ENCODE results near the gene PPP4R2. TPM values are rescaled to one million over a fixed set of nuclear protein-coding genes. Genes with fewer than 3 reads are reported as not detected.

The PPP4R2 gene
- total and polyA plus RNA-seq, 12 donors = 14.2 to 90.1 (median 56.1) TPM

DNA sequence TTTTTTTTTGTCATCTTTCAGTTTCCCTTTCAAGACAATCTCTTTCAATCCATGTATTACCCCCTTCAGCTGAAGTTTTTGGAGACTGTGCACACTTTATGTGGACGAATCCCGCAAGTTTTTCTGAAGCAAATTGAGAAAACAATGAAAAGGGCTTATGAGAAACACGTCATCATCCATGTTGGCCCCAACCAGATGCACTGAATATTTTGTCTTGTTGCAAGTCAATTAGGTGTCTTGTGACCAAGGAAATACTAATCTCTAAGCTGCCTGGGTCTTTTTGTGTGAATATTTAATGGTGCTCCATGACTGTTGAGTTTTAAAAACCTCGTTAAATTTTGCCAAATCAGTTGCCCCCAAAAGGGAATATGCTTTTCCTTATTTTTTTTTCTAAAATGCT, 21.7 kb upstream of the PPP4R2 start:
- WGBS, 4 donors = 88 to 95% (median 94%) methylated on average over 4 of the region's 4 CpGs
- DNase-seq = no peak
- intact Hi-C loops (cut with DNase I) = no loop called here
- TF ChIP-seq, protein P1, sequence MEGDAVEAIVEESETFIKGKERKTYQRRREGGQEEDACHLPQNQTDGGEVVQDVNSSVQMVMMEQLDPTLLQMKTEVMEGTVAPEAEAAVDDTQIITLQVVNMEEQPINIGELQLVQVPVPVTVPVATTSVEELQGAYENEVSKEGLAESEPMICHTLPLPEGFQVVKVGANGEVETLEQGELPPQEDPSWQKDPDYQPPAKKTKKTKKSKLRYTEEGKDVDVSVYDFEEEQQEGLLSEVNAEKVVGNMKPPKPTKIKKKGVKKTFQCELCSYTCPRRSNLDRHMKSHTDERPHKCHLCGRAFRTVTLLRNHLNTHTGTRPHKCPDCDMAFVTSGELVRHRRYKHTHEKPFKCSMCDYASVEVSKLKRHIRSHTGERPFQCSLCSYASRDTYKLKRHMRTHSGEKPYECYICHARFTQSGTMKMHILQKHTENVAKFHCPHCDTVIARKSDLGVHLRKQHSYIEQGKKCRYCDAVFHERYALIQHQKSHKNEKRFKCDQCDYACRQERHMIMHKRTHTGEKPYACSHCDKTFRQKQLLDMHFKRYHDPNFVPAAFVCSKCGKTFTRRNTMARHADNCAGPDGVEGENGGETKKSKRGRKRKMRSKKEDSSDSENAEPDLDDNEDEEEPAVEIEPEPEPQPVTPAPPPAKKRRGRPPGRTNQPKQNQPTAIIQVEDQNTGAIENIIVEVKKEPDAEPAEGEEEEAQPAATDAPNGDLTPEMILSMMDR (IDR thresholded peaks at IDR 0.05) = no peak
- TF ChIP-seq POLR2A (IDR thresholded peaks at IDR 0.05) = no peak
- H3K36me3 ChIP-seq (replicated peaks in 1 of 2) = no peaks in the 10 kb centered on the region
- H3K4me3 ChIP-seq = no peak overlapping the region
- H3K27ac ChIP-seq = no peak overlapping the region
- no peaks in the 10 kb centered on the region for H3K27me3 ChIP-seq
- H3K4me1 ChIP-seq (replicated peaks in 1 of 2) = no peaks in the 10 kb centered on the region
- H3K9me3 ChIP-seq (replicated peaks in 1 of 3) = no peaks in the 10 kb centered on the region

DNA sequence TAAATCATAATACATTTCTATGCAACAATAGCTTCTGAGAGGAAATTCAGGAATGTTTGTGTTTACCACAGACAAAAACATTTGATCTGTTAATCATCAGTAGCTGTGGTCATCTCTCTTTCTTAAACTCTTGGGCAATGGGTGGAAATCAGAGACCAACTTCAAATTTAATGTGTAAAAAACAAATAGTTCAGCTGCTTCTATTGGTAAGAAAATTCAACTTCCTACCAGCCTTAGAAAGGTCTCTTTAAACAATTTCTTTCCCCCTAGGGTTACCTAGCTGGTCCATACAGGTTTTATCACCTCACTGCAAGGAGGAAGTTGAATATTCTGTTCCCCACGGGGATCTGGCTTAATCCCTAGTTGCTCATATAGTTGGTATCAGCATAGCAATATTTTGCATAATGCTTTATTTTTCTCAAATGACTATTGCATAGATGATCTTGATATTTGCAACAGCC, 20.3 kb upstream of the PPP4R2 start:
- intact Hi-C loops (cut with DNase I) = no loop called here
- WGBS, 4 donors = 67 to 87% (median 70%) methylated on average over 1 of the region's 1 CpG
- H3K4me3 ChIP-seq = no peak overlapping the region

DNA sequence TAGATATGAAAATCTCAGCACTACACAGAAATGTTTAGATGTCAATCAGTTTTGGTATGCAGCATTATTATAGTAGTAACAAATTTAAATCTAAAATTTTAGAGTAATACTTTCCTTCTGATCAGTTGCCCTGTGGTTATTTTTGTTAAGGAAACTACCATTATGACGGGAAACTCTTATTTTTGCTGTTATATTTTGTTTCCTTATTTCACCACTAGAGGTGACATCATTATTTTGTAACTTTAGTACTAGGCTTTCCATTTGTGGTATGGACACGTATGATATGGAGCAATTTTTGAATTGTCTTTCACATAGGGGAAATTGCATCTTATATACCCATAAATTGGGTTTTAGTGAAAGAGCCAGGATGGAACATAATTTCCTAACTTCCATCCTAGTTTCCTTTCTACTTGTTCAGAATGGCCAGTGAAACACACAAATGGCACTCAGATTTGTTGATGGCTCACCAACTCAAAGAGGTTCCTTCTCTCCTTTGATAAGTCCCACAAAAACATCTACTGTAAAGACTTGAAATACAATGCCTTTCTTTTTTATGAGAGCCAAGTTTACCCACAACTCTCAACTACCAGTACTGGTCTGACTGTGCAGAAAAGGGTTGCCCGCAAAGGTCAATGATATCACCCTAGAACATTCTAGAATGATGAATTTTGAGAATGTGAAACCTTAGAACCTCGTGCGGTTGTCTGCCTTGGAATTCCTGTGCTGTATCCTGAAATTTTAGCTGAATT, 19.4 kb upstream of the PPP4R2 start:
- Histone ChIP-seq H3K36me3 (replicated peaks in 1 of 2) (no peaks in the 10 kb centered on the region), H3K9me3 (replicated peaks in 1 of 3) (no peaks in the 10 kb centered on the region), H3K27ac (no peak overlapping the region), H3K4me3 (no peak overlapping the region), H3K27me3 (no peaks in the 10 kb centered on the region), H3K4me1 (replicated peaks in 1 of 2) (no peaks in the 10 kb centered on the region)
- DNase-seq = no peak
- TF ChIP-seq, protein P1 (IDR thresholded peaks at IDR 0.05) = peak in 4 of 6 experiments; percentile 5 to 20 (median 14)
- TF ChIP-seq POLR2A (IDR thresholded peaks at IDR 0.05) = no peak
- intact Hi-C loops (cut with DNase I) = no loop called here
- 81 to 87% (median 86%) methylated on average over 5 of the region's 5 CpGs for WGBS, 4 donors

More for the DNA sequence above, 20.3 kb upstream of the PPP4R2 start:
- Histone ChIP-seq H3K27ac (no peak overlapping the region), H3K4me1 (replicated peaks in 1 of 2) (no peaks in the 10 kb centered on the region), H3K36me3 (replicated peaks in 1 of 2) (no peaks in the 10 kb centered on the region), H3K9me3 (replicated peaks in 1 of 3) (no peaks in the 10 kb centered on the region), H3K27me3 (no peaks in the 10 kb centered on the region)
- TF ChIP-seq, protein P1 (IDR thresholded peaks at IDR 0.05) = no peak
- no peak for TF ChIP-seq POLR2A (IDR thresholded peaks at IDR 0.05)
- no peak for DNase-seq

DNA sequence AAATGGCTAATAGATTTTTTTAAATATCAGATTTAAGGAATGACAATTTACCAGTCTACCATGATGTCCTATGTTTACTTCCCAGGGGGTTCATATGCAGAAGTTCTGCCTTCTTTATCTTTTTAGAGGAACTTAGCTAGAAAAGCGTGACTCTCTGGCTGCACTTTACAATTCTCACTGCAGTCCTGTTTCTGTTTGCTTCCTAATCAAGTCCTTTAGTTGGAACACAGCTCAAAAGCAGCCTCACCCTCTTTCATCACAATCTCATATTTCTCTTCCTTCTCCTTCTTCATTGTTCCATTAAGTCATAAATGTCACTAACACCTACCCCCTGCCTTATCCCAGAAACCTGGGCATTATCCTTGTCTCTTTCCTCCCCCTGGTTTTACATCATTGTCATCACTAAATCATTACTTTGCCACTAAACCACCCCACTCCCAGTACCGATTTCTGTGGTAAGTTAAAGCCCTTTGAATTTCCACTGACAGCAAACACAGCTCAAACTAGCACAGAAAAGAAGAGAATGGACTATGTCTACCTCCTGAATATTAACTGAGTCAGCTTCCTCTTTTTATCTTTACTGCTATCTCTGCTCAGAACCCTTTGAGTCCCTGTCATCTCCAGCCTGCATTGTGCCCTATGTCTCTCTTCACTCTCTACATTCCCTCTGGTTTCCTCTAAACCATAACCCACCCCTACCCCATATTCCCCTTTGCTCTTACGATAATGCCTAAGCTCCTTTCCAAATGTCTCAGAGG, 13.8 kb upstream of the PPP4R2 start:
- DNase-seq = no peak
- Histone ChIP-seq H3K27ac (no peak overlapping the region), H3K4me1 (replicated peaks in 1 of 2) (no peaks in the 10 kb centered on the region), H3K9me3 (replicated peaks in 1 of 3) (no peaks in the 10 kb centered on the region), H3K36me3 (replicated peaks in 1 of 2) (no peaks in the 10 kb centered on the region), H3K4me3 (no peak overlapping the region), H3K27me3 (no peaks in the 10 kb centered on the region)
- TF ChIP-seq, protein P1 (IDR thresholded peaks at IDR 0.05) = no peak
- intact Hi-C loops (cut with DNase I) = no loop called here
- WGBS, 4 donors = 80 to 92% (median 87%) methylated on average over 3 of the region's 3 CpGs

All from adrenal gland (tissue), 12 donors.